ENCODE measurements around the gene KCNJ16. TPM values are rescaled to one million over a fixed set of nuclear protein-coding genes. Genes with fewer than 3 reads are reported as not detected.

KCNJ16 gene
- total RNA-seq, 1 experiment from 2014 or later, result not detected

- no peaks in the 10 kb centered on the region for H3K36me3 Mint-ChIP-seq (ENCODE audit: insufficient read depth, unreplicated experiment)
- peaks cover 8% of the 10 kb centered on the region for H3K4me1 Mint-ChIP-seq (ENCODE audit: low read depth, unreplicated experiment)
- BruUV-seq (replicated peaks), result no TSS peak
- H3K9me3 Mint-ChIP-seq (ENCODE audit: low read depth, unreplicated experiment), result peaks cover 12% of the 10 kb centered on the region
- no peak overlapping the region for H3K4me3 Mint-ChIP-seq (ENCODE audit: low read depth, unreplicated experiment)
- TF ChIP-seq CTCF (IDR thresholded peaks at IDR 0.05; ENCODE audit: unreplicated experiment), result no peak
- CTCF ChIA-PET, result no interaction called here
- intact Hi-C loops (cut with micrococcal nuclease; ENCODE audit: unreplicated experiment), result no loop called here
- no peaks in the 10 kb centered on the region for H3K27me3 Mint-ChIP-seq (ENCODE audit: unreplicated experiment)
- no peak overlapping the region for H3K27ac Mint-ChIP-seq (ENCODE audit: unreplicated experiment)
- DNase-seq, result no peak
These were observed 1.7 kb upstream of the KCNJ16 start for GRCh38 chr17:70073310-70073709.

DNA sequence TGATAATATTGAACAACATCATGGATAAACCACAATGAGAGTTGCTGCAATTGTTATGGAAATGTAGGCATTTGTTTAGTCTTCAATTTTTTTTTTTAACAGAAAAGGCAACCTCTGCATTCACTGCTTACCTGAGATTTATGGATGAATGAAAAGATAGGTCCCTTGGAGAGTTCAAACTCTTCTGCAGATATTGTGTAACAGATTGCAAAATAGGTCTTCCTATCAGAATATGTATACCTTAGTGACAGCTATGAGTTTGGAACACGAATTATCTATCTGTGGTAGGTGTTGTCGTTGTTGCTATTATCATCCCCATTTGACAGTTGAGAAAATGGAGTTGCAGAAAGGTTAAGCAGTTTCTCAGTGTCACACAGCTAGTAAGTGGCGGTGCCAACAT is 1.2 kb upstream of the KCNJ16 start:
- no TSS peak for BruUV-seq (replicated peaks)
- no peak for TF ChIP-seq CTCF (IDR thresholded peaks at IDR 0.05; ENCODE audit: unreplicated experiment)
- no peak overlapping the region for H3K4me3 Mint-ChIP-seq (ENCODE audit: low read depth, unreplicated experiment)
- H3K27ac Mint-ChIP-seq (ENCODE audit: unreplicated experiment), result no peak overlapping the region
- peaks cover 8% of the 10 kb centered on the region for H3K4me1 Mint-ChIP-seq (ENCODE audit: low read depth, unreplicated experiment)
- DNase-seq, result no peak
- CTCF ChIA-PET, result no interaction called here
- intact Hi-C loops (cut with micrococcal nuclease; ENCODE audit: unreplicated experiment), result no loop called here
- no peaks in the 10 kb centered on the region for H3K36me3 Mint-ChIP-seq (ENCODE audit: insufficient read depth, unreplicated experiment)
- H3K27me3 Mint-ChIP-seq (ENCODE audit: unreplicated experiment), result no peaks in the 10 kb centered on the region
- H3K9me3 Mint-ChIP-seq (ENCODE audit: low read depth, unreplicated experiment), result peaks cover 13% of the 10 kb centered on the region

GRCh38 chr17:70074236-70074830 is 692 bp upstream of the KCNJ16 start:
- CTCF ChIA-PET, result no interaction called here
- no peak for DNase-seq
- Mint-ChIP-seq H3K4me3 (ENCODE audit: low read depth, unreplicated experiment) (no peak overlapping the region), H3K36me3 (ENCODE audit: insufficient read depth, unreplicated experiment) (no peaks in the 10 kb centered on the region), H3K27ac (ENCODE audit: unreplicated experiment) (no peak overlapping the region), H3K4me1 (ENCODE audit: low read depth, unreplicated experiment) (peaks cover 8% of the 10 kb centered on the region), H3K27me3 (ENCODE audit: unreplicated experiment) (no peaks in the 10 kb centered on the region), H3K9me3 (ENCODE audit: low read depth, unreplicated experiment) (peaks cover 14% of the 10 kb centered on the region)
- intact Hi-C loops (cut with micrococcal nuclease; ENCODE audit: unreplicated experiment), result no loop called here
- TF ChIP-seq CTCF (IDR thresholded peaks at IDR 0.05; ENCODE audit: unreplicated experiment), result no peak
- BruUV-seq (replicated peaks), result no TSS peak

DNA sequence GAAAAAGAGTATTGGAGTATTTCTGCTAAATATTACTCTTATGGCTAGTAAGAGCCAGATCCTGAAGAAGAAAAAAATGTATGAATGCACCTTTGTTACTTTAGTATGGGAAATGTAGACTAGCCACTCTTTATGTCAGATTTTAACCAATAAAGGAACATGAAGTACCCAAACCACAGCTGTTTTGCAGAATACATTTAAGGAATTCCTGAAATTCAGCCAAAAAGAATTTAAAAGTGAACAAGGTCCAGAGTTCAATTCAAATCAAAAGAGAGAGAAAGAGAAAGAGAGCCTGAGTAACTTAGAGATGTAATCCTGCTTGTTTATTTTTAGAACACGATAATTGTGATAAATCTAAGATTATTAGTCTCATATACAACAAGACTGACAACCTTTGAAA is 1.2 kb downstream of the KCNJ16 start:
- Mint-ChIP-seq H3K9me3 (ENCODE audit: low read depth, unreplicated experiment) (peaks cover 17% of the 10 kb centered on the region), H3K36me3 (ENCODE audit: insufficient read depth, unreplicated experiment) (no peaks in the 10 kb centered on the region), H3K4me3 (ENCODE audit: low read depth, unreplicated experiment) (no peak overlapping the region), H3K27me3 (ENCODE audit: unreplicated experiment) (no peaks in the 10 kb centered on the region), H3K4me1 (ENCODE audit: low read depth, unreplicated experiment) (peaks cover 8% of the 10 kb centered on the region), H3K27ac (ENCODE audit: unreplicated experiment) (no peak overlapping the region)
- DNase-seq, result no peak
- BruUV-seq (replicated peaks), result no TSS peak
- CTCF ChIA-PET, result no interaction called here
- intact Hi-C loops (cut with micrococcal nuclease; ENCODE audit: unreplicated experiment), result no loop called here
- no peak for TF ChIP-seq CTCF (IDR thresholded peaks at IDR 0.05; ENCODE audit: unreplicated experiment)

Data from Calu3 (cell line).